Neural progenitor cell (in vitro differentiated cells): Measurements from ENCODE around the gene ZMIZ1.

Source experiments
- CTCF ChIP-seq: fragments of 200-600 bp; sonication (generic); IDR thresholded peaks from 2 replicates; pipeline ENCODE4 v1.5.1; 2017; ENCODE audit warnings: antibody characterized with exemption, mild to moderate bottlenecking
- EZH2phosphoT487 ChIP-seq: fragments of 200-600 bp; sonication (generic); IDR thresholded peaks from 2 replicates; pipeline ENCODE4 v1.6.1; 2017; ENCODE audit warnings: antibody characterized with exemption

GRCh38 chr10:79241629-79241989 lies 172.8 kb downstream of the ZMIZ1 start:
- no peak for TF ChIP-seq CTCF
- TF ChIP-seq EZH2phosphoT487 = no peak
